PC-3 (cell line): ENCODE results near the gene RNF212B.

Experiments
- CTCF ChIP-seq: fragments of 300-600 bp; sonication (generic); conservative IDR thresholded peaks from 2 replicates; pipeline ENCODE4 v1.5.1; 2017; ENCODE audit warnings: antibody characterized with exemption, low read depth, mild to moderate bottlenecking, low read length
- EZH2 ChIP-seq: fragments of 300-600 bp; sonication (generic); IDR thresholded peaks from one replicate; pipeline ENCODE4 v1.6.1; 2017; ENCODE audit warnings: antibody characterized with exemption, mild to moderate bottlenecking, low read length; ENCODE audit not compliant: unreplicated experiment
- EZH2phosphoT487 ChIP-seq: fragments of 300-600 bp; sonication (generic); IDR thresholded peaks from 2 replicates; pipeline ENCODE4 v1.6.1; 2018; ENCODE audit warnings: mild to moderate bottlenecking, antibody characterized with exemption, low read length, borderline replicate concordance

- TF ChIP-seq EZH2 (no peak), CTCF (no peak), EZH2phosphoT487 (no peak)
These were observed 70.2 kb downstream of the RNF212B start for GRCh38 chr14:23307687-23308644.
